WERI-Rb-1 (cell line): Measurements from ENCODE around the gene PIAS3.

Experiments used
- DNase-seq: peaks from one replicate; pipeline ENCODE4 v3.0.0-alpha.2; 2020
- H3K27ac ChIP-seq: fragments of 250-450 bp; sonication (Bioruptor Pico); 2 replicates; pipeline ENCODE4 v1.5.1; 2020; ENCODE audit warnings: mild to moderate bottlenecking, moderate library complexity
- H3K27me3 ChIP-seq: fragments of 250-450 bp; sonication (Bioruptor Pico); 2 replicates; pipeline ENCODE4 v1.5.1; 2021; ENCODE audit warnings: mild to moderate bottlenecking, low read depth, moderate library complexity; ENCODE audit not compliant: insufficient read depth, severe bottlenecking
- H3K36me3 ChIP-seq: fragments of 250-450 bp; sonication (Bioruptor Pico); 2 replicates; pipeline ENCODE4 v1.5.1; 2020; ENCODE audit warnings: mild to moderate bottlenecking, moderate library complexity
- H3K4me3 ChIP-seq: 2 replicates; pipeline ENCODE4 v1.5.1; 2011; ENCODE audit warnings: low read depth, mild to moderate bottlenecking, control low read depth, low read length
- H3K9me3 ChIP-seq: fragments of 250-450 bp; sonication (Bioruptor Pico); 2 replicates; pipeline ENCODE4 v1.5.1; 2021; ENCODE audit warnings: mild to moderate bottlenecking, moderate library complexity; ENCODE audit not compliant: severe bottlenecking
- TF ChIP-seq, protein P1 (sequence below): IDR thresholded peaks from 2 replicates; pipeline ENCODE4 v1.5.1; 2011; ENCODE audit warnings: low read depth, mild to moderate bottlenecking, control low read depth, inconsistent platforms, low read length

PIAS3 gene

DNA sequence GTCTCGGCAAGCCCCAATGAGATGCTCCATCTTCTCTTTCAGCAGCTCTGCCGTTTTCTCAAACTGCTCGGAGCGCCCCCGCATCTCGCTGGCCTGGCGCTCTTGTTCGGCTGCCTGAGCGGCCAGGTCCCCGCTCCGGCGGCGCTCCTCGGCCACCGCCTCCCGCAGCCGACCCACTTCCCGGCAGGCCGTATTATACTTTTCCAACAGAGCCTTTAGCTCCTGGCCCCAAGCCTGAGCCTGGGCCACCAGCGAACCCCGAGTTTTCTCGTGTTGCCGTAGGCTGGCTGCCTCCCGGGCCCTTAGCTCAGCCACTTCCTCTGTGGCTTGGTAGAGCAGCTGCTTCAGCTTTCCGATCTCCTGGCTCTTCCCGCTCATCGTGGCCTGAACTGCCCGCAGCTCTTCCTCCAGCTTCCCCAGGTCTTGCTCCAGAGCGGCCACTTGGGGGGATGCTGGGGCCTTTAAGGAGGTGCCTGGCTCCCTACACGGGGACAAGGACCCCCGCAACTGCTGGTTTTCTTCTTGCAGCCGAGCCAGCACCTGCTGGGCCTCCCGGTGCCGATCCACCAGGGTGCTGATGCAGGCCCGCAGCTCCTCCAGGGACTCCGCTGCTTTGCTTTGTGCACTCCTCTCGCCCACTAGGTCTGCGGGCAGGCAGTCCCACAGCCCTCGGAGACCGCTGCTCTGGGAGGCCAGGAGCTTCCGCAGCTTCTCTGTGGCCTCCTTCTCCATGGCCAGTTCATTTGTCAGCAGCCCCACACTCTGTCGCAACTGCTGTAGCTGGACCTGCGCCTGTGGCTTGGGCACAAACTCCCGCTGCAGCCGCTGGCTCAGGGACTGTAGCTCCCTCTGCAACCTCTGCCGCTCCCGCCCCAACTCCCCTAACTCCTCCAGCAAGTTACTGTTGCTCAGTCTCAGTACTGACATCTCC is 13.4 kb upstream of the PIAS3 start:
- H3K27ac ChIP-seq: no peak overlapping the region
- no peaks in the 10 kb centered on the region for H3K27me3 ChIP-seq
- no peak overlapping the region for H3K4me3 ChIP-seq
- TF ChIP-seq, protein P1, sequence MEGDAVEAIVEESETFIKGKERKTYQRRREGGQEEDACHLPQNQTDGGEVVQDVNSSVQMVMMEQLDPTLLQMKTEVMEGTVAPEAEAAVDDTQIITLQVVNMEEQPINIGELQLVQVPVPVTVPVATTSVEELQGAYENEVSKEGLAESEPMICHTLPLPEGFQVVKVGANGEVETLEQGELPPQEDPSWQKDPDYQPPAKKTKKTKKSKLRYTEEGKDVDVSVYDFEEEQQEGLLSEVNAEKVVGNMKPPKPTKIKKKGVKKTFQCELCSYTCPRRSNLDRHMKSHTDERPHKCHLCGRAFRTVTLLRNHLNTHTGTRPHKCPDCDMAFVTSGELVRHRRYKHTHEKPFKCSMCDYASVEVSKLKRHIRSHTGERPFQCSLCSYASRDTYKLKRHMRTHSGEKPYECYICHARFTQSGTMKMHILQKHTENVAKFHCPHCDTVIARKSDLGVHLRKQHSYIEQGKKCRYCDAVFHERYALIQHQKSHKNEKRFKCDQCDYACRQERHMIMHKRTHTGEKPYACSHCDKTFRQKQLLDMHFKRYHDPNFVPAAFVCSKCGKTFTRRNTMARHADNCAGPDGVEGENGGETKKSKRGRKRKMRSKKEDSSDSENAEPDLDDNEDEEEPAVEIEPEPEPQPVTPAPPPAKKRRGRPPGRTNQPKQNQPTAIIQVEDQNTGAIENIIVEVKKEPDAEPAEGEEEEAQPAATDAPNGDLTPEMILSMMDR: no peak
- no peaks in the 10 kb centered on the region for H3K9me3 ChIP-seq
- DNase-seq: no peak
- no peaks in the 10 kb centered on the region for H3K36me3 ChIP-seq

DNA sequence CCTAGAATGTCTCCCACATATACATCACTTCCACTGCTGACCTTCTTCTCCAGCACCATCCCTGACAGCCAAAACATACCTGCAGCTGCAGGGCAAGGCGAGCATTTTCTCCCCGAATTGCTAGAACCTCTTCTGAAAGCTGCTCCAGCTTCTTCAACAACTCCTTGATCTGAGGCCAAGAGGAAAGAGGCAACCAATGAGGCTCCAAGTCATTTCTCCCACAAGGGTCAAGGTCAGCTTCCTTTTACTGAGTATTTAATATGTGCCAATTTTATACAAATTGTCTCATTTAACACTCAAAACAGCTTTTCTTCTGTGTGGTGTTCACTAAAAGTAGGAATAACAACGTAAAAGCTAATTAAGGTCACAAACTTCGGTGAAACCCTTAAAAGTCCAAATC is 9.4 kb upstream of the PIAS3 start:
- Histone ChIP-seq H3K4me3 (no peak overlapping the region), H3K27ac (no peak overlapping the region), H3K27me3 (no peaks in the 10 kb centered on the region), H3K9me3 (no peaks in the 10 kb centered on the region), H3K36me3 (no peaks in the 10 kb centered on the region)
- no peak for DNase-seq
- TF ChIP-seq, protein P1: no peak

DNA sequence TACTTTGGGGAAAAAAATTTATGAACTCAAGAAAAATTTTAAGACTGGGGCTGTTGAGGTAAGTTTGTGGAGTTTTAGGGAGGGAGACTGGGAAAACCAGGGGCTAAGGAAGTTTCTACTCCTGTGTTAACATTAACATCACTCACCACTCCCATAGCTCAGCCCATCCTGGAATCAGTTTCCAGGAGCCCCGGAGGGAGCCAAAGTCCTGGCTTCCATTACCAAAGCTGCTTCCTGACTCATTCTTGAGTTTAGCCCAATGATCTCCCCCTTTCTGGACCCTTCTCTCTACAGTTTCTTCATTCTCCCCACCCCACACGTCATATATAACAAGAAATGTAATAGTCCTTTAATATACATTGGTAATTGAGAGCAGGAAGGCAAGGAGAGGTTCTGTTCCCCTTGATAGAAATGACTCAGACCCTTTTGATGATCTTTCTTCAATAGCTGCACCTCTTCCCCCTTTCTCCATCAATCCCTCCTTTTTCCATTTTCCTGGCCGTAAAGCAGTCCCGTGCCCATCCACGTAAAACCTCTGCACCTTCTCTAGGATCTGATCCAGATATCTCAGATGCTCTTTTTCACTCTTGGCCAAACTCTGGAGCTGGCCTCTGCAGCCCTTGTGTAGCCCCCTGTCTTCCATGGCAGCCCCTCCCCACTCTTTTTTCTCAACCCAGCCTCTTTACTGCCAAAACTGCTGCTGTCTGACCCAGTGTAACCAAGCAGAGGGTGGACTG is 4.6 kb upstream of the PIAS3 start:
- H3K27me3 ChIP-seq: no peaks in the 10 kb centered on the region
- H3K9me3 ChIP-seq: no peaks in the 10 kb centered on the region
- no peaks in the 10 kb centered on the region for H3K36me3 ChIP-seq
- H3K4me3 ChIP-seq: no peak overlapping the region
- DNase-seq: no peak
- TF ChIP-seq, protein P1: no peak
- no peak overlapping the region for H3K27ac ChIP-seq

DNA sequence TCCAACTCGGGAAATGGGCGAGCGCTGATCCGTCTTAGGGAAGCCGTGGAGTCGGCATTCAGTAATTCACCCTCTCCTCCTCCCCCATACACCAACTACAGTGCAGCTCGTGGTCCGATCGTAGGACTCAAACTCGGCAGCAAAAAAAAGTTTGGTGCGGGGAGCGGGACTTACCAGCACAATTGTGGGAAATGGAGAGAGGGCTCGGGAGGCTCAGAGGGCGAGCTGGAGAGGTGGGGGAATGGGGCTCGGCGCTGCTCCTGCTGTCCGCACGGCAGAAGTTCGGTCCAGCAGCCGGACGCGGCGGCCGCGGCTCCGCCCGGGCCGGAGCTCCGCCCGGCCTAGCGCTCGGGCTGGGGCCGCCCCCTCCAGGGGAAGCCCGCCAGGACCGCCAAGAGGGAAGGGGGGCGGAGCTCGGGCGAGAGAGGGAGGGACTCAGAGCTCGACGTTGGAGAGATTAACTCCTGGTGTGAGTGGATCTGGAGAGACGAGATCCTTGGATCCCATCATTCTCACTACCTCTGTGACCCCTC is 676 bp upstream of the PIAS3 start:
- H3K27ac ChIP-seq: peak overlapping the region; percentile 92
- TF ChIP-seq, protein P1: 0 out of 2 replicates have a peak, but pooled peaks have one; percentile 0
- H3K27me3 ChIP-seq: no peaks in the 10 kb centered on the region
- H3K9me3 ChIP-seq: no peaks in the 10 kb centered on the region
- peak overlapping the region; percentile 94 for H3K4me3 ChIP-seq
- peaks cover 23% of the 10 kb centered on the region for H3K36me3 ChIP-seq
- peak; percentile 100 for DNase-seq

DNA sequence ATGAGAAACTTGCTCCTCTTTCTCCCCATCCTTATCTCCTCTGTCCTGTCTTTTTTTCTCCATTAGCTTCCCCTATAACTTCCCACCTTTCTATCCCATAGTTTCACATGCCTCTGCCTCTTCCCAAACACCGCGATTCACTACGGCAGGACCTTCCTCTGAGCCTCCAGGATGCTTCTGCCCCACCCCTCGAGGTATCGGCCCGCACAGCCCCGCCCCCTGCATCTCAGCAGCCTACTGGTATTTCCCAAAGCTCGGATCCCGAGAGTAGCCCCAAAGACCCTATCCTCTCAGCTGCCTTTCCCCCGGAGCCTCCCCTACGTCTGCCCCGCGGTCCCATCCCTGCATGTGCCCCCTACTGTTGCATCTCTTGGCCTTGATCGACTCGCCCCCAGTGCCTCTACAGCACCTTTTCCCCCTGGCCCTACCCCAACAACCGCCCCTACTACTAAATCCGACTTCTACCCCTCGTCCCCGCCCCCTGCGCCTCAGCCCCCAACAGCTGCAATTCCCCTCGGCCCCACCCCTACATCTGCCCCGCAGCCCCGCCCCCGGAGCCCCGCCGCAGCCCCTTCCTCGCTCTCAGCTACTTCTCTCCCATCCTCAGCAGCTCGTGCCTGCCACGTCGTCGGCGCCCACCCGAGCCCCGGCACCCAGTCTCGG is 512 bp downstream of the PIAS3 start:
- Histone ChIP-seq H3K27ac (peak overlapping the region; percentile 92), H3K9me3 (no peaks in the 10 kb centered on the region), H3K27me3 (no peaks in the 10 kb centered on the region), H3K36me3 (peaks cover 35% of the 10 kb centered on the region), H3K4me3 (peak overlapping the region; percentile 94)
- peak; percentile 85 for DNase-seq
- TF ChIP-seq, protein P1: peak; percentile 34; the same call in 1 of the 2 replicates
